NCI-H1417 (cell line): ENCODE data around the gene TSPAN4.
A peak's percentile ranks its signal among the peaks of the same experiment; 100 is the strongest.

ENCODE experiments used
- DNase-seq, 3 experiments: peaks; one replicate each; lab custom pipeline; 2025; lab: John Stamatoyannopoulos, UW

Gene TSPAN4, protein sequence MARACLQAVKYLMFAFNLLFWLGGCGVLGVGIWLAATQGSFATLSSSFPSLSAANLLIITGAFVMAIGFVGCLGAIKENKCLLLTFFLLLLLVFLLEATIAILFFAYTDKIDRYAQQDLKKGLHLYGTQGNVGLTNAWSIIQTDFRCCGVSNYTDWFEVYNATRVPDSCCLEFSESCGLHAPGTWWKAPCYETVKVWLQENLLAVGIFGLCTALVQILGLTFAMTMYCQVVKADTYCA

DNA sequence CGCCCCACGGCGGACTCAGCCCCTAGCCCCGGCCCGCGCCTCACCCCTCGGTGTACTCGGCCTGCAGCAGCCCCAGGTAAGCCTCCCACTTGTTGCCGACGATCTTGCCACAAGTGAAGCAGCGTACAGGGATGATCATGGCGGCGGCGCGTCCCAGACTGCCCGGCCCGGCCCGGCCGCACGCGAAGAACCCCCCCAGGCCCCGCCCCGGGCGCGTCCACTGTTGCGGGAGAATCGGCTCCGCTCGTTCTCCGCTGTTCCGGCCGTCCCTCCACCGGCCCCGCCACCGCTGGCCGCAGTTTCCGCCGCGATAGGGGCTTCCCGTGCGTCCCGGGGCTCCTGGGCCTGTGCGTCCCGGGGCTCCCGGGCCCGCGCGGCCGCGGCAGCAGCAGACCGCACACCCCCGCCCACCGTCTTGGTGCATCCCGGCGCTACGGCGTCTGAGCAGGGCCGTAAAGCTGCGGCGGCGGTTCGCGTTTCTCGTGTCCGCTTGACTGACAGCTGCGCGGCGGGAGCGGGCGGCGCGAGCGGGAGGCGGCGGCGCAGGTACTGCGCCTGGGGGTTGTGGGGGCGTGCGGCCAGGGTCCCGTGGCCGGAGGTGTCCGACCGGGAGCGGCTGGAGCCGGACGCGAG, at the start of gene TSPAN4, which contains the start of gene POLR2L:
TSPAN4 (plus strand) TSS at position 483 of the 633 bp plus-strand sequence. CDS start 7,453 bp downstream, outside the sequence.
POLR2L (minus strand) TSS at position 160 of the 633 bp plus-strand sequence; CDS start at position 139, 21 bp downstream.
- DNase-seq = peak; percentile 90 to 94 (median 92)

DNA sequence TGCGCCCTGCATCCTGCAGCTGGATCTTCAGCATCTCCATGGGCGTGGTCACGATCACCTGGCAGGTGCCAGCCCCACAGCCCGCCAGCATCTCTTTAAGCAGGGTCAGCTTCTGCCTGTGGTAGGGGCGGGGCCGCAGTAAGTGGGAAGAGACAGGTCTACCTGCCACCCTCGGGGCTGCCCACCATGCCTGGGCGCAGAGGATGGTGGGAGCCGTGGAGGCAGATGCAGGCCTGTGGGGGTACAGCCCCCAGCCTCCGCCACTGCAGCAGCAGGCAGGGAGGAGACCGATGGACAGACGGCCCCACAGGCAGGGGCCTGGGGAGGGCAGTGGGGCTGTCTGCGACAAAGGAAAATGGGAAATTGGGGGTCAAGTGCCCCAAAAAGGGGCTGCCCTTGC, 49.8 kb upstream of the TSPAN4 start:
- DNase-seq = no peak

DNA sequence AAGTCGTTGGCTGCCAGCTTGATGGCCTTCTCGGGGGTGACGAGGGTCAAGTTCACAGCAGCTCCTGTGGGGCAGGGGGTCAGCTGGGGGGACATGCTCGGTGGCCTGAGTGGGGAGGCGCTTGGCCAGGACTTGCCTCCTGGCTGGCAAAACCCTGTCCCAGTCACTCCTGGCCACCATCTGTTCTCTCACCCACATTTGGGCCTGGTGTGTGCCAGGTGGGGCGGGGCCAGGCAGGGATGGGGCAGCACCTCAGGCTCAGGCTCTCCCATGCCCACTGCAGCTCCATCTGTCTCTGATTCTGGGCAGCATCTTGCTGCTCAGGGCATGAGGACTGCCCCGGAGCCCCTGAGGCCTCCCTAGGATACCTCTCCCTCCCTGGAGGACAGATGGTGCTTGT, 49.1 kb upstream of the TSPAN4 start:
- DNase-seq = no peak

DNA sequence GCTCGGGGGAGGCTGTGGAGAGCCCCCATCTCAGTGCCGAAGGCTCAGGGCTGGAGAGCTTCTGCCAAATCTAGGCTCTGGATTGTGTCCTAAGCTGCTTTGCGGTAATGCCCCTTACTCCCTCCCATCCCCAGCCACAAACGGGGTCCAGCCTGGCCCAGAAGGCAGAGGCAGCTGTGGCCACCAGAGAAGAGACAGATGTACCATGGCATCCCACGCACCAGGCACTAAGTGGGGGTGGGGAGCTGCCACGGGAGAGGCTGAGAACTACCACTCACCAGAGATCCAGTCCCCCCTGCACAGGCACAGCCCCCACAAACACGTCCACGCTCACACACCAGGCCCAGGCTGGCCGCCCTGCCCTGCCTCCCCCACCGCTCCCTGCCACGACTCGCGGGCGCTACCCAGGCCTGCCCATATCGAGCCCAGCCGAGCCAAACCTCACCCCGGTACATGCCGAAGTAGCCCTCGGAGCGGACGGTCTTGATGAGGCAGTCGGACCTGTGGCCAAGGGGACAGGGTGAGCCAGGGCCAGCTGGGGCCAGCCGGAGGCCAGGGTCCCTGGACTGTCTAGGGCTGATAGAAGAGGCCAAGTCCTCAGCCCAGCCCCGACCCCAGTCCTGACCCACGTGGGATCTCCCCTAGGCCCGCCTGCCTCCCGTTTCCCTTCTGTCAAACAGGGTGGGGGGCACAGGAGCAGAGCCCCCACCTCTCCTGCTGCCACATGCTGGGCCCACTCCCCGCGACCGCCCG, 48.5 kb upstream of the TSPAN4 start:
- DNase-seq = no peak

DNA sequence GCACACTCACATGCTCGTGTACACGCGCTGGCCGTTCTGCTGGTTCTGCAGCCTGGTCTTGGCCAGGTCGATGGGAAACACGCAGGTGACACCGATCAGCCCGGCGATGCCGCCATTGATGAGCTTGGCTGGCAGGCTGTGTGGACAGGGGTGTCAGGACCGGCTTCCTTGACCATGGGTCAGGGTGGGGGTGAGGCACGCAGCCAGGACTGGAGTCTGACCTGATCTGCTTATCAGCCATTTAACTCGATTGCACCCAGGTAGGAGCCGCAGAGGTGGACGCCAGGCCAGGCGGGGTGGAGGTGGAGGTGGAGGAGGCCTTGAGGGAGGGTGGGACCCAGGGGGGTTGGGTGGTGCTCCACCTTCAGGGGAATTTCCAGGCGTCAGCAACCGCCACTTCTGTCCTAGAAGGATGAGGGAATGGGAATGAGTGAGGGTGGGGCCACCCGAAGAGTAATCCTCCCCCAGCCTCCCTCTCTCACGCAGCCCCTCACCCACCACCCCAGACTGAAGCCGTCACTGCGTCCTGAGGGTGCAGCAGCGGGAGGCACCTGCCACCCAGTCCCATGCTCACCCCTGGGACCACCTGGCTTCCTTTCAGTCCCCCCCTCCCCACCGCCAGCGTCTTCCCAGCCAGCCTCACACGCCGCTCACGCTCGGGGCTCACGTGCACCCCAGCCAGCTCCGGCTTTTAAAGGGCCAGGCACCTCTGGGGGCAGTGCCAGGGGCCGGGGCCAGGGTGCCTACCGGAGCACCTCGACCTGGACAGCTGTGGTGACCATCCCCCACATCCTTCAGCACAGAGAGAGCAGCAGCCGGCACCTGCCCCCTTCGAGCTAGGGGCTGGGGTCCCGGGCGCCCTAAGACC, 47.7 kb upstream of the TSPAN4 start:
- DNase-seq = peak in 2 of 3 experiments; percentile 30 to 36

DNA sequence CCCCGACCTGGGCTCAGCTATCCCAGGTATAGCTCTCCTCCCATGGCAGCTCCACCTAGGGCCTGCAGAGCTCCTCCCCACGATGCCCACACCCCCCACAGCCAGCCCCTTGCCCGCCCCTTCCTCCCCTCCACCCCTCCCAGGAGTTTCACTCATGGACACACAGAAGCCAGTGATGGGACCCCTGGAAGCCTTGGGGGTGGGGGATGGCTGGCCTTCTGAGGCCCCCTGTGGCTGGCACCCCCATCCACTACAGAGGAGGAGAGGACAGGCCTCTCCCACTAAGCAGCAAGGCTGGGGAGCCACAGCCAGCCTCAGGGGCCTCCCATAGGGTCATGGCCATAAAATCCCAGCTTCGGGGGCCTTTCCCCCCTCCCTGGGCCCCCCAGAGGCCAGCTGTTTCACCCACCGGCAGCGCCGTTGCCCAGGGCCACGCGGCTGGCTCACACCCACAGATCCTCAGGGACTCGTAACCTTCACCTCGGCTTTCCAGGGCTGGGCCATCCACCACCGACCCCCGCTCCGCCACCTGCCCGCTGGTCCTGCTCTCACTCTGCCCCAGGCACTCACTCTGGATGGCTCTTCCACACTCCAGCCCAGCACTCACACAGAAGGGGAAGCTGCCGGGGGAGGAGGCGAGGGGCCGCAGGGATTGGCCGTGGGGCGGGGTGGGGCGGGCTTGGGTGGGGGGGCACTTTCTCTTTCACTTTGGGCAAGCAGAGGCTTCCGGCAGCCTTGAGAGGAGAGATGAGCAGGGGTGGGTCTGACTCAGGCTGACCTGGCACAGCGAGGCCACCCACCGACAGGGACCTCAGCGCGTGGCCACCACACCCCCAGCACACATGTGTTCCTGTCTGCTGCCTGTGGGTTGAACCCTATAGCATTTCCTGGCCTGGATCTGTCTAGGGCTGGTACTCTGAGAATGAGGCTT, 46.8 kb upstream of the TSPAN4 start:
- peak; percentile 68 to 83 (median 80) for DNase-seq

DNA sequence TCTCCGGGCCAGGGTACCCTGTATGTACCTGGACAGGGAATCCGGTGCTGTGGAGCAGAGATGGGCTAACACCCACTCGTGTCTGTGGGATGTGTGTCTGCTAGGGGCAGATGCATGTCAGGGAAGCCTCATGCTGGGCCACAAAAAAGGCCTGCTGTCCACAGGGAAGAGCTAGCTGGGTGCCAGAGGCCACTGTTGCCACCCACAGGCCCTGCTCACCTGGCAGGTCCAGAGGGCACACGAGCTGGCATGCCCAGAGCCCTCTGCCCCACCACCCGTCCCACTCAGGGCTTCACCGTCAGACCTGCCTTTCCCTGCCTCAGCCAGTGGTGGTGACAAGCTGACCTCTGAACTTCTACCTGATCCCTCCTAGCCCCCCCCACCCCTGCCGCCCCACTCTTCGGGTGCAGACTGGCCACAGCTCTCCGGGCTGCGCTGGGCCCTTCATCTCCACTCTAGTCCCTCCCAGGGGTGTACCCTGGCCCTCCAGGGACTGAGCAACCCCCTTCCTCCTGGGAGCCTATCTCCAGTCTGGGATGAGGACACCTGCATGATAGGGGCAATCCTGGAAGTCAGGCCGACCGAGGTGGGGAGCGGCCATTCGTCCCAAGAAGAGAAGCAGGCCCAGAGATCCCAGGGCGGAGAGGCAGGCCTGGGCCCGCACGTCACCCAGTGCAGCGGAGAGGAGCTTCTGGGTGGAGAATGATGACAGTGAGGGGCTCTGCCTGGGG, 45.9 kb upstream of the TSPAN4 start:
- DNase-seq = no peak

DNA sequence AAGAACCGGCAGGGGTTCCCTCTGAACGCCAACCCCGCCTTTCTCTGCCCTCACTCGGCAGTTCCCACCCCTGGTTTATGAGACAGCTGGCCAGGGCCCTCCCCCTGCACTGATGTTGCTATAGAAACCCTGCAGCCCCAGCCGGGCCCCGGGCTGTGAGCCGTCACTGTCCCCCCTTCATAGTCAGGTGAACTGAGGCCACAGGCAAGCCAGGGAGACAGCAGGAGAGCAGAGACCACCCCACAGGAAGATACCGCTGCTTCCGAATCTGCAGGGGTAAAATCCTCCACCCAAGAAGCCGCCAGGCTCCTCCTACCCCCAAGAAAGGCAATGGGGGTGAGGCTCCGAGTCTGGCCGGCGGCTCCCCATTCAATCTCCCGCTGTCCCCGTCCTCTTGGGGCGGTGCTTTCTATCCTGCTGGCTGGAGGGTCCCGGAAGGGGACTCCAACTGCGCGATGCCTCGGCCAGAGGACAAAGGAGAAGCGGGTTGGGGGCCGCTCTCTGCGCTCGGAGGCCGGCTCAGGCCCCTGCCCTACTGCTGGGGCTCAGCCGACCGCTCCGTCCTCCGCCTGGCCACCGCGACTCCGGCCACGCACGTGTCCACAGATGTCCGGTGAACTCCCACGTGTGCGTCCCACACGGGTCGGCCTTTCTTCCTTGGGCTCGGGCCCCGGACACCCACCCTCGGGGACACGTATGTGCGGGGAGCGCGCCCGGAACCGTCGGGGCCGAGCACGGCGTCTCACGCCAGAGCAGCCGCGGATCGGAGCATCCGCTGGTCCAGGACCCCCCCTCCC, 45.2 kb upstream of the TSPAN4 start:
- DNase-seq = peak; percentile 83 to 92 (median 88)

DNA sequence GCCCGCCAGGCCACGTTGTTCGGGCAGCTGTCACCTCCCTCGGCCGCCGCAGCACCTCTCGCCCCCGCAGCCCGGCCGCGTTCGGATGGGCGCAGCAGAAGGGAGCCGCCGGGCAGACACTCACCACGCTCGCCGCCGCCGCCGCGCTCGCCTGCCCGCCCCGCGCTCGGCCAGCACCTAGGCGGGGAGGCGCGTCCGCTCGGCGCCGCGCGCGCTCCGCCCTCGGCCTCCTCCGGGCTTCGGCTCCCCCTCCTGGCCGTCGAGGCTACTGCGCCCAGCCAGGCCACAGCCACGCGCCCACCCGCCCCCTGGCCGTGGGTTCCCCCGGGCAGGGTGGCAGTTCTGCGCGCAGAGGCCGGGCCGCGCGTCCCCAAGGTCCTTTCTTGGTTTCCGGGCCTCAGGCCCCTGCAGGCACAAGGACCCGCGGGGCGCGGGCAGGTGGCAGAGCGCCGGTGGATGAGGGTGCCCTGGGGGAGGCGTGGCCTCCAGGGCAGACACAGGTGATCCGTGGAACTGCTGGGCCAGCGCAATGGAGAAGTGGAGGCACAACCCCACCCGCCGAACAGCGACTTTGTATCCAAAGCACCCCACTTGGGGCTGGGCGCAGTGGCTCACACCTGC, 44.4 kb upstream of the TSPAN4 start, which contains the start of gene SLC25A22:
SLC25A22 (minus strand) TSS at position 189 of the 621 bp plus-strand sequence. CDS start 3,275 bp downstream, outside the sequence.
- DNase-seq = peak; percentile 85 to 91 (median 88)

DNA sequence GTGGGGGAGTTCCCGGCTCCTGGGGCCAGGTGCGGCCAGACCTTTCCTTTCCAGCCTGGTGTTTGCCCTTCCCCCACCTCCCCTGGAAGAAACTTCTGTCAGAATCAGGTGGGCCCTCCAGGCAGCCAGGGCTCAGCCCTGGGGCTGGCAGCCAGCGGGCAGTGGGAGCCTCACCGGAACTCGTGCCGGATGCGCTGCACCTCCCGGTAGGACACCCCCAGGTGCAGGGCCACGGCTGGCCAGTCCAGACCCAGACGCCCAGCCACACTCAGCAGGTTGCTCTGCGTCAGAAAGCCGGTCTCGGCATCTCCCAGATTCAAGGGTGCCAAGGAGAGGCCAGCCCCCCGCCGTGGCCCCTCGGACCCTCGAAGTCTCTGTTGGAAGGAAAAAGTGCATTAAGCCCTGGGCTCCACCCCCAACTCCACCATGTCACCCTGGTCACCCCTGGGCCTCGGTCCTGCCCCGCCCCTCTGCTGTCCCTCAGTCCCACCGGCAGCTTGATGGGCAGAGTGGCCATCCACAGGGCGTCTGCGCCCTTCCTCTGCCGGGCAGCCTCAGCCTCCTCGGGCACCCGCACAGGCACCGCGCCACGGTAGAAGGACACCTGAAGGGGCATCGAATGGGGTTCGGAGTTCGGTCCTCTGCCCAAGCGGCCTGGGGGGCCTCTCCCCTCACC, 42.9 kb upstream of the TSPAN4 start:
- no peak for DNase-seq

DNA sequence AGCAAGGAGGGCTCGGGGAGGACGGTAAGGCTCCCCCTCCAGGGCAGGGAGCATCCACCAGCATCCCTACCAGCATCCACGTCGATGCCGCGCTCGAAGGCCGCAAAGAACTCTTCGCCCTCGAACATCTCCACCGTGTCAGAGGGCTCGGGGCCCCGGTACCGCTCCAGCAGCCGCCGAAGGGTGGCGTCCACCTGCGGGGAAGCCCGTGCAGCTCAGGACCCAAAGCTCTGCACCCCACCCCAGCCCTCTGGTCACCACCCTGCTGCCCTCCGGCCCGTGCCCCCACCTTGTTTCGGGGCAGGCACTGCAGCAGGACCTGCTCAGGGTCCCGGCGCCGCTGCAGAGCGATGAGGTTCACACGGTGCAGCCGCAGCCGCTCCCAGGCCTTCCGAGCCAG, 42.2 kb upstream of the TSPAN4 start:
- no peak for DNase-seq

DNA sequence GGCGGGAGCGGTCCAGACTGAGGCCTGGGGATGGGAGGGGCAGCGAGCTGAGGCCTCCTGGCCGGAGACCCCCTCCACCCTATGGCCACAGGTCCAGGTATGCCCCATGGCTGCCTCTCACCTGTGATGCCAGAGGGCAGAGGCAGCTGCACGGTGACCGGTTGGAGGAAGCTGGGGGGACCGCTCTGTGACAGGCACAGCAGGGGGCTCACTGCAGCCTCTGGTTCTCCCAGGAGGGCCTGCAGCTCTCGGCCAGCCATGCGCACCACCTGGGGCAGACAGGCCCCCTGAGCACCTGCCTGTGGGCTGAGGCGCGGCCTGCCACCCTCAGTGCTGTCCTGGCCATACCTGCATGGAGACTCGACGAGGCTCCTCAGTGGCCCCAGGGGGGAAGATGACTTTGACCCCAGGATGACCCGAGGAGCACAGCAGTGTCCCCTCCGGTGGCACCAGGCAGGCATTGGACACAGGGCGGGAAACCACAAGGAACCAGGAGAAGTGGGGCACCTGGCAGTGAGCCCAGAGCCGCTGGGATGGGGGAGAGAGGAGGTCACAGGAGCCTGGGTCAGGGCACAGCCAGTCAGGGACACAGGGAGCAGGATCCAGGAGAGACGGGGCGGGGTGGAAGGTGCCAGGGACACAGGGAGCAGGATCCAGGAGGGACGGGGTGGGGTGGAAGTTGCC, 41.4 kb upstream of the TSPAN4 start:
- DNase-seq = no peak

DNA sequence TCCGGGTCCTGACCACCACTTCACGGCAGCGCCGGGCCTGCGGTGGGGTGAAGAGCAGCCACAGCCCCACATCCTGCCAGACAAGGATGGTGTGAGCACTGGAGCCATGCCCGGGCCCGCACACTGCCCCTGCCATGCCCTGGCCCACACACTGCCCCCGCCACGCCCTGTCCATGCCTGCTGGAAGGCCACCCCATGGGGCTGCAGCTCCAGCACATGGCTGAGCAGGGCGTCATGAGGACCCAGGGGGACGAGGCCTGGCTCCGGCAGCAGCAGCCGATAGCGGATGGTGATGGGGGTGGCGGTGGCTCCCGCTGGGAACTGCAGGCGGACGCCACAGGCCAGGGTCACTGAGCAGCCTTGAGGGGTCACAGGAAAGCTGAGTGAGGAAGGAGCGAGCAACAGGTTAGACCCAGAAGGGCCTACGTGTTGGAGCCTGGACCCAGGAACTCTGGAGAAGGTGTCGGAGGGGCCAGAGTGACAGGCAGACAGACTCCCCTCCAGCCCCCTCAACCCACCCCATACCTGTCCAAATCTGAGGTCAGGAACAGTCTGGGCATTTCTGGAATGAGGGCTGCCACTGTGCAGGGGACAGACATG, 40.5 kb upstream of the TSPAN4 start:
- no peak for DNase-seq

DNA sequence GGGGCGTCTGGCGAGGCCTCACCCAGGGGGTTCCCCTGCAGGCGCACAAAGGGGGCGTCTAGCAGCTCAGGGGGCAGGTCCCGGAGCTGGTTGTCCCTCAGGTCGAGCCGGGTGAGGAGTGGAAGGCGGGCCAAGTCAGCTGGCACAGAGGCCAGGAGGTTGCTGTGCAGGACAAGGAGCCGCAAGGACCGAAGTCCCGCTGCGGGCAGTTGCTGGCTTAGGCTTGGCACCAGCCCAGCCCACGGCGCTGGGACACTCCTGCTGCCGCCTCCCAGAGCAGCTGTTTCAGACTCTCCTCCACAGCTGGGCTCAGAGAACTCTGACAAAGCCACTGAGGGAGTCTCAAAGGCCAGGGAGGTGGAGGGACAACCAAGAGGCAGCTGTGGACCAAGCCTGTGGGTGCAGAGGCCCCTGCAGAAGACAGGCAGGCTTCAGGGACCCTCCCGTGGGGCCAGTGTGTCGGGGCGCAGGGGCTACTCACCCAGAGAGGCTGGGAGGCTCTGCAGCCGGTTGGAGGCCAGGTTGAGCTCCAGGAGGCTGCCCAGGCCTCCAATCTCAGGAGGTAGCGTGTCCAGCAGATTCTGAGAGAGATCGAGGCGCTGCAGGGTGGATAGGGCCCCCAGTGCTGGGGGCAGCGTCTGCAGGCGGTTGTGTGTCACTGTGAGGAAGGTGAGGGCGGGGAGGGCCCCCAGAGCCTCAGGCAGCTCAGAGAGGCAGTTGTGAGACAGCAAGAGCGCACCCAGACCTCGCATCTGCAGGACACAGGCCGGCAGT, 39.8 kb upstream of the TSPAN4 start:
- no peak for DNase-seq

DNA sequence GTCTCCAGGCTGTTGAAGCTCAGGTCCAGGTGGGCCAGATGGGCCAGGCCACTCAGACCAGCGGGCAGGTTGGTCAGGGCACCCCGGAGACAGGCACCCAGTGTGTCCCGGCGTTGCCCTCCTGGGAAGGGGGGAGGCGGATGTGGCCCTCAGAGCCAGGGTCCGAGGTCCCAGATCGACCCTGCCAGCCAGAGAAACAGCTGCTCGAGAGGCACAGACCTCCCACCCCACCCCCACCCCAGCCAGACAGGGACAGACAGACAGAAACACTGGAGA, 39.2 kb upstream of the TSPAN4 start:
- DNase-seq = no peak

DNA sequence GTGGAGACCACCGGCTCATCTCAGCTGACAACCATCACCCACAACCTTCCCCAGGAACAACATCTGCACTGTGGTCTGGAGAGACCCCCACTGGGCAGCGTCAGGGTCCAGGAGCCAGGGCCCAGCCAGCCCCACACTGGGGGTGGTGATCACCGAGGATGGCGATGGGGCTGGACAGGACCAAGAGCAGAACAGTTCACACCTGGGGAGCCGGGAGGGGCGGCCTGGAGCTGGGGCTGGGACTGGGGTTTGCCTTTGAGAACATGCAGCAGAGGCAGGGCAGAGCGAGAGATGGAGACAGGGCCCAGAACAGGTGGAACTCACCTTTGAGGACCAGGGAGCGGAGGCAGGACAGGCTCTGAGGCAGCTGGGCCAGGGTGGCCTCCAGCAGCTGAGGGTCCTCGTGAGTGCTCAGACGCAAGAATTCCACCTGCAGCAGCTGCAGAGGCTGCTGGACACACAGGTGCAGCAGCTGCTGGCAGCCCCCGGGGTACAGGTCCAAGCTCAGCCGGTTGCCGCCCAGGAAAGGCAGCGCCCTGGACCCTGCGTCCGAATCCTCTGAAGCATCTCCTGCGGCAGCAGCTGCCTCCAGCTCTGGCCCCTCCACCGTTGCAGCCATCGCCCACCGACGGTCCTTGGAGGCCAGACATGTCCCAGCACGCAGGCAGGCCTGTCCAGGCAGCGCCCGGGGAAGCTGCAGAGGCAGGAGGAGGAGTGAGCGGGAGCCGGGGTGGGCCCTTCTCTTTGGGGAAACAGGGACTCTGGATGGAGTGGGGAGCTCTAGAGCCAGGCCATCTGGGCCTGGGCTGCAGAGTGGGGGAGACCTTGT, 38.7 kb upstream of the TSPAN4 start:
- peak; percentile 62 to 72 (median 71) for DNase-seq
